ENCODE data around the gene PRR5.

The PRR5 gene

DNA sequence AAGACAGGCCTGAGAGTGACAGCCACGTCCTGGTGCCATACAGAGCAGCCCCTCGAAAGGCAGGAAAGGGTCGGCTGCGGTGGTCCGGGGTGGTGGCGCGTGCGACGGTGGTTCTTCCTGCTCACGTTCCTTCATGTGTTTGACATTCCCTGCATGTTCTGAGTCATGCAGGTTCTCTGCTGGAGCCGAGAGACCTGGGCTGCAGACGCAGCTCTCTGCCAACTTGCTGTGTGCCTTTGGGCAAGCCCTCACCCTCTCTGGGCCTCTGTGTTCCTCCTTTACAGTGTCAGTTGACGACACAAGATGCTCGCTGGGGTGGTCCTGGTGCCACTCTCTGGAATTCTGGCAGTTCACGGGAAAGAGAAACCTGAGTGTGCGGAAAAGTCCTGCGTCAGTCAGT is 62.4 kb downstream of the PRR5 start:
- Histone ChIP-seq H4K20me1 (0 out of 22 replicates have a peak, but pooled peaks cover 0 to 2% (median 0%) of the 10 kb centered on the region in 11 experiments), H3K27me3 (no peaks in the 10 kb centered on the region), H3K27ac (0 out of 22 replicates have a peak overlapping the region, but pooled peaks of 1 of the 11 experiments have one; percentile 26), H3K9ac (peak overlapping the region in 4 of 11 experiments; percentile 13 to 36 (median 33); a peak in 3 of 22 replicates), H3K4me3 (no peak overlapping the region), H3K36me3 (no peaks in the 10 kb centered on the region), H3K4me1 (peaks cover 14 to 23% (median 19%) of the 10 kb centered on the region in 10 experiments), H3K9me3 (replicated peaks in 1 of 11) (peaks cover 5 to 16% (median 10%) of the 10 kb centered on the region in 11 experiments; a peak in 13 of 22 replicates), H3K4me2 (peak overlapping the region; percentile 53 to 94 (median 70); a peak in 20 of 22 replicates)
- no peak for TF ChIP-seq Cebpa-rat (IDR thresholded peaks at IDR 0.05)

DNA sequence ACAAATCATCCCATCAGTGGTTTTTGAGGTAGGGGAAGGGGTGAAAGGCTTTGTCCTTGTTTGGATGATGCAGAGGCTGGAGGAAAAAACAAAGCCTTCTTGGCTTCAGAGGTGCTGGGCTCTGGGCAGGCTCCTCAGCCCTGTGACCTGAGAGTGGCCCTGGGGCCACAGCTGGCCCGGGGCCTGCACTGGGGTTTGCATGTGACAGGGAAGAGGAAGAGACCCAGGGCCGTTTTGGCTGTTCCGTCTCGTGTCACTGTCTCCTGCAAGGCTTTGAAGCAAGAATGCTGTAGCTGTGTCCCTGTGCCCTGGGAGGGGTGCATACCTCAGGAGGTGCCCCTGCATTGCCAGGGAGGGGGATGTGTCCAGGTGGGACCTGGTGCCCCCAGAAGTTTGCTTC is 63.0 kb downstream of the PRR5 start:
- peak overlapping the region in 5 of 11 experiments; percentile 3 to 36 (median 31); a peak in 6 of 22 replicates for H3K9ac ChIP-seq
- H3K36me3 ChIP-seq, result no peaks in the 10 kb centered on the region
- H4K20me1 ChIP-seq, result 0 out of 22 replicates have a peak, but pooled peaks cover 0 to 2% (median 0%) of the 10 kb centered on the region in 11 experiments
- H3K4me3 ChIP-seq, result no peak overlapping the region
- peaks cover 5 to 19% (median 12%) of the 10 kb centered on the region in 11 experiments; a peak in 13 of 22 replicates for H3K9me3 ChIP-seq (replicated peaks in 1 of 11)
- peak overlapping the region in 2 of 11 experiments; percentile 13 to 26; a peak in 3 of 22 replicates for H3K27ac ChIP-seq
- H3K4me1 ChIP-seq, result peaks cover 14 to 23% (median 19%) of the 10 kb centered on the region in 10 experiments
- H3K4me2 ChIP-seq, result peak overlapping the region; percentile 53 to 94 (median 70)
- H3K27me3 ChIP-seq, result no peaks in the 10 kb centered on the region
- no peak for TF ChIP-seq Cebpa-rat (IDR thresholded peaks at IDR 0.05)

DNA sequence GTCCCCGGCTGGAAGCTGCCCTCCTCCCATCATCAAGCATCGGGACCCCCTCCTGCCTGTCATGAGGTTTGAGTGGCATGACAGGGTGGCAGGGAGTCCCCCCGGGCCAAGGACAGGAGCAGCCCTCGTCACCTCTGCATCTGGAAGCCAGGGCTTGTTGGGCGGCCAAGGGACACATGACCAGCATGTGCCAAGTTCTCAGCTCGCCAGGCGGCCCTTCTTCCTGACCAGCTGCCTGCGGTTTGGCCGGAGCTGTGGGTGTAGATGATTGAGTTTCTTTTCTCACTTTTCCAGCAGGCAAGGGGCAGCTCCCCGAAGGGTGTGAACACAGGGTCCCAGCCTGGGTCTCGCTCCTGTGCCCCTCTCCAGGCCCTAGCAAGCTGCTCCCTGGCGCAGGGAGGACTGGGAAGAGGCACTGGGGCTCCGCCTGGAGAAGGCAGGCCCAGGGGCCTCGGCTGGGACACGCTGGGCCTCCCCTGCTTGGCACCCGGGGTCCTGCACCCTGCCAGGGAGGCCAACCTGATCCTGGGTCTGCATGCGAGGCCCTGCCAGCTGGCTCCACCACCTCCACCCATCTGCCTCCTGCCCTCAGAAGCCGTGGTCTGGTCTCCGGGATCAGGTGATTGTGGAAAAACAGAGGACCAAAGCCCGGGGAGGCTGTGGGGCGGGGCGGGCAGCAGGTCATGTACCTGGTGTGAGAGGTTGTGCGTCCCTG is 63.7 kb downstream of the PRR5 start:
- peak overlapping the region in 1 of 11 experiments; percentile 13; a peak in 2 of 22 replicates for H3K27ac ChIP-seq
- H3K9me3 ChIP-seq (replicated peaks in 1 of 11), result peaks cover 7 to 24% (median 15%) of the 10 kb centered on the region in 11 experiments; a peak in 14 of 22 replicates
- H3K27me3 ChIP-seq, result no peaks in the 10 kb centered on the region
- peaks cover 14 to 23% (median 19%) of the 10 kb centered on the region in 10 experiments for H3K4me1 ChIP-seq
- H3K4me3 ChIP-seq, result no peak overlapping the region
- 0 out of 22 replicates have a peak, but pooled peaks cover 0 to 2% (median 0%) of the 10 kb centered on the region in 11 experiments for H4K20me1 ChIP-seq
- no peak for TF ChIP-seq Cebpa-rat (IDR thresholded peaks at IDR 0.05)
- H3K36me3 ChIP-seq, result no peaks in the 10 kb centered on the region
- peak overlapping the region; percentile 53 to 94 (median 70) for H3K4me2 ChIP-seq
- peak overlapping the region in 6 of 11 experiments; percentile 3 to 36 (median 30); a peak in 4 of 22 replicates for H3K9ac ChIP-seq

DNA sequence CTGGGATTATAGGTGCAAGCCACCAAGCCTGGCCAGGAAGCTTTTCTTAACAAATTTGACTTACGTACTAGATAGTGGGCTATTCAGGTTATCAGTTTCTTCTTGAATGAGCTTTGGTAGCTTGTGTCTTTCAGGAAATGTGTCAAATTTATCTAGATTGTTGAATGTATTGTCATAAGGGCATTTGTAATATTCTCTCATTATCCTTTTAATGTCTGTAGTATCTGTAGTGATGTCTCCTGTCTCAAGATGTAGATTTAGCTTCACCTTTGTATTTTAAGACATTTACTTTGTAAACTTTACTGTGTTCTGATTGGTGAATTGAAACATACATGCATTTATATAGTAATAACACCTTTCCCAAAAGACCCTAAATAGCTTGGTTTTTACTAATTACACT is 71.1 kb downstream of the PRR5 start:
- no peak overlapping the region for H3K4me3 ChIP-seq
- H3K9me3 ChIP-seq (replicated peaks in 1 of 11), result peaks cover 16 to 29% (median 21%) of the 10 kb centered on the region in 11 experiments; a peak in 20 of 22 replicates
- no peak overlapping the region for H3K9ac ChIP-seq
- H3K27ac ChIP-seq, result no peak overlapping the region
- no peak for TF ChIP-seq Cebpa-rat (IDR thresholded peaks at IDR 0.05)
- no peaks in the 10 kb centered on the region for H4K20me1 ChIP-seq
- no peaks in the 10 kb centered on the region for H3K4me1 ChIP-seq
- H3K4me2 ChIP-seq, result no peak overlapping the region
- no peaks in the 10 kb centered on the region for H3K36me3 ChIP-seq
- no peaks in the 10 kb centered on the region for H3K27me3 ChIP-seq

GRCh38 chr22:44775862-44776261 is 73.9 kb downstream of the PRR5 start:
- TF ChIP-seq Cebpa-rat (IDR thresholded peaks at IDR 0.05), result no peak
- no peaks in the 10 kb centered on the region for H3K4me1 ChIP-seq
- H3K4me2 ChIP-seq, result no peak overlapping the region
- H3K4me3 ChIP-seq, result no peak overlapping the region
- no peak overlapping the region for H3K9ac ChIP-seq
- no peaks in the 10 kb centered on the region for H3K27me3 ChIP-seq
- H4K20me1 ChIP-seq, result no peaks in the 10 kb centered on the region; a peak in 1 of 22 replicates
- no peaks in the 10 kb centered on the region for H3K36me3 ChIP-seq
- H3K27ac ChIP-seq, result no peak overlapping the region
- peaks cover 13 to 19% (median 17%) of the 10 kb centered on the region in 11 experiments; a peak in 20 of 22 replicates for H3K9me3 ChIP-seq (replicated peaks in 1 of 11)

DNA sequence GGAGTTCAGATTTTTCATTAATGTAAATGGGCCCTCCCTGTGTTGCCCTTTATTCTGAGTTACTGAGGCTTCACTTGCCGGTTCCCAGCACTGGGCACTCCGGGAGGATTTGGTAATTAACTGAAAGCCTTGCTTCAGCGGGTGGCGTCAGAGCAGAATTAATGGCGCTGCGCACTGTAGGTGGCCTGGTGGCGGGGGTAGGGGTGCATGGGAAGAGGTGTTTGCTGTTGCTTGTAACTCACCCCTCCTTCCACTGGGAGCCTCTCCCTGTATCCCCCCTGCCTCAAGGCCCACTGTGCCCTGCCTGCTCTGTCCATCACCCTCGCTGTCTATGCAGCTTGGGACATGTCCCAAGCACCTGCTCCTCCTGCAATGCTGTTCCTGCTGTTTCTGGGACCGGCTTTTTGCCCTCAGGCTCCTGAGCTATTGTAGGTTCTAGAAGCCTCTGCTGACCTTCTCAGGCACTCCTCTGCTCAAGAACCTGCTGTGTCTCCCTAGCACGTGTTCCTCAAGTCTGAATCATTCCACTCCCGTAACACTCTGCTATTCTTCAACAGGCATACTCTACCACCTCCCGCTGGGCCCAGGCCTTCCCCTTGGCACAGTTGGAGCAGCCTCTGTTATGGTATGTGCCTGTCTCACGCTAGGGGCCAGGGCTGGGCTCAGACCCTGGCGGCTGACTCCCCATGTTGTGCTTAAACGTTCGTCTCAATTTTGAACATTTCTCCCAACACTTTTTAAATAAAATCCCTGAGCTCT is 74.8 kb downstream of the PRR5 start:
- Histone ChIP-seq H3K4me2 (no peak overlapping the region), H4K20me1 (no peaks in the 10 kb centered on the region; a peak in 1 of 22 replicates), H3K27ac (no peak overlapping the region), H3K36me3 (no peaks in the 10 kb centered on the region), H3K27me3 (no peaks in the 10 kb centered on the region), H3K4me3 (no peak overlapping the region), H3K9me3 (replicated peaks in 1 of 11) (peaks cover 13 to 19% (median 17%) of the 10 kb centered on the region in 11 experiments; a peak in 20 of 22 replicates), H3K9ac (no peak overlapping the region), H3K4me1 (no peaks in the 10 kb centered on the region)
- no peak for TF ChIP-seq Cebpa-rat (IDR thresholded peaks at IDR 0.05)

- Histone ChIP-seq H3K4me2 (no peak overlapping the region), H3K27me3 (no peaks in the 10 kb centered on the region), H3K4me3 (no peak overlapping the region), H3K9me3 (replicated peaks in 1 of 11) (peaks cover 13 to 18% (median 16%) of the 10 kb centered on the region in 11 experiments; a peak in 20 of 22 replicates), H3K36me3 (no peaks in the 10 kb centered on the region), H3K9ac (no peak overlapping the region), H3K4me1 (no peaks in the 10 kb centered on the region), H3K27ac (no peak overlapping the region), H4K20me1 (no peaks in the 10 kb centered on the region; a peak in 1 of 22 replicates)
- TF ChIP-seq Cebpa-rat (IDR thresholded peaks at IDR 0.05), result no peak
Measured at GRCh38 chr22:44777364-44777755, 75.4 kb downstream of the PRR5 start.

DNA sequence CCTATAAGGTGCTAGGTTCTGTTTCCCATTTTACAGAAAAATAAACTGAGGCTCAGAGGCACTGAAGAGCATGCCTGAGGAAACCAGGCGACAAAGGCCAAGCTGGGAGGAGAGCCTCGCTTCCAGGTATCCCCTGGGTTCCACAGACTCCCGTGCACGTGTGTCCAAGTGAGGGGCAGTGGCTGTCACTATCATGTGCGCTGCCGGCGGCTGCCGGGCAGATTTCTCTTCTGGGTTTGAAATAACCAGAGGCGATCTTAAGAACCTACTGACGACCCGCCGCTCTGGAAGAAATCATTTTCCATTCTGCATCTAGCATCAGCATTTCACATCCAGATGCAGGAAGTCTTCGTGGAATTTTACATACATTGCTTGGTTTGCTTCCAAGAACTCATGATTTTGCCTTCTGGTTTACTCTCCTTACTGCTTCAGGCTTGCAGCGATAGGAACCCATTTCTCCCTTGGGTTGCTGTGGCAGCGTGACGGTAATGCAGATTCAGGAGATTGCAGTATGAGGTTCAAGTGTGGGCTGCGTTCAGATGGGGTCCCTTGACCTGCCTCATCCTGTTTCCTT is 79.0 kb downstream of the PRR5 start:
- Histone ChIP-seq H3K27ac (no peak overlapping the region), H3K9me3 (replicated peaks in 1 of 11) (no peaks in the 10 kb centered on the region), H3K27me3 (no peaks in the 10 kb centered on the region), H3K36me3 (no peaks in the 10 kb centered on the region), H3K4me3 (no peak overlapping the region), H3K9ac (no peak overlapping the region), H3K4me1 (no peaks in the 10 kb centered on the region), H4K20me1 (no peaks in the 10 kb centered on the region; a peak in 1 of 22 replicates), H3K4me2 (no peak overlapping the region)
- TF ChIP-seq Cebpa-rat (IDR thresholded peaks at IDR 0.05), result no peak
